HEK293T (cell line): ENCODE measurements around the gene SUSD4.

Source experiments
- ARNT ChIP-seq: fragments of 450-650 bp; IDR thresholded peaks from 2 replicates; pipeline ENCODE4 v1.6.1; 2017; ENCODE audit warnings: mild to moderate bottlenecking
- BHLHE40 ChIP-seq: fragments of 450-650 bp; IDR thresholded peaks from 2 replicates; pipeline ENCODE4 v1.6.1; 2016; ENCODE audit warnings: mild to moderate bottlenecking, moderate library complexity, borderline replicate concordance
- ELF4 ChIP-seq: fragments of 450-650 bp; IDR thresholded peaks from 2 replicates; pipeline ENCODE4 v1.6.1; 2017; ENCODE audit warnings: antibody characterized with exemption
- FOXM1 ChIP-seq: fragments of 450-650 bp; IDR thresholded peaks from 2 replicates; pipeline ENCODE4 v1.6.1; 2017; ENCODE audit warnings: mild to moderate bottlenecking, borderline replicate concordance
- SP1 ChIP-seq: fragments of 450-650 bp; IDR thresholded peaks from 2 replicates; pipeline ENCODE4 v1.6.1; 2017

- TF ChIP-seq ARNT (no peak), BHLHE40 (no peak), ELF4 (no peak), FOXM1 (no peak), SP1 (no peak)
These were observed 23.3 kb downstream of the SUSD4 start for GRCh38 chr1:223340637-223341036.
